ENCODE results near the gene UBE2I. TPM values are rescaled to one million over a fixed set of nuclear protein-coding genes. Genes with fewer than 3 reads are reported as not detected.

UBE2I gene
- total RNA-seq, 1 experiment from 2014 or later: 229 TPM

DNA sequence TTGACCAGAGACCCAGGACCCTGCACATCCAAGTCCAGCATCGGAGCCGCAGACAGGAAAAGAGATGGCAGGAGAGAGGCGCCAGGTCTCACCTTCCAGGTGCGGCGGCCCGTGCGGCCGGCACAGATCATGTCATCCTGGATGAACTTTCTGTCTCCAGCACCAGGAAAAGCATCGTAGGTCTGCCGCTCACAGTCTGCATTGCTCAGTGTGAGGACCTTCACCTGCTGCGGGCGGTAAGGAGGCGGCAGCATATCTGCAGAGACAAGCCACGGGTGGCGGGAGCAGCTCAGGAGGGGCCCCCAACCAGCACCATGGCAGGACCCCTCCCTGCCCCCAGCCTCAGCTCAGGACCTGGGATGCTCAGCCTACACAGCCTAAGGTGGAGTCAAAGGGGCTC, 35.6 kb upstream of the UBE2I start:
- TF ChIP-seq, protein P1, sequence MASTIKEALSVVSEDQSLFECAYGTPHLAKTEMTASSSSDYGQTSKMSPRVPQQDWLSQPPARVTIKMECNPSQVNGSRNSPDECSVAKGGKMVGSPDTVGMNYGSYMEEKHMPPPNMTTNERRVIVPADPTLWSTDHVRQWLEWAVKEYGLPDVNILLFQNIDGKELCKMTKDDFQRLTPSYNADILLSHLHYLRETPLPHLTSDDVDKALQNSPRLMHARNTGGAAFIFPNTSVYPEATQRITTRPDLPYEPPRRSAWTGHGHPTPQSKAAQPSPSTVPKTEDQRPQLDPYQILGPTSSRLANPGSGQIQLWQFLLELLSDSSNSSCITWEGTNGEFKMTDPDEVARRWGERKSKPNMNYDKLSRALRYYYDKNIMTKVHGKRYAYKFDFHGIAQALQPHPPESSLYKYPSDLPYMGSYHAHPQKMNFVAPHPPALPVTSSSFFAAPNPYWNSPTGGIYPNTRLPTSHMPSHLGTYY (CRISPR knock-in tag; IDR thresholded peaks at IDR 0.05): no peak
- TF ChIP-seq OVOL2 (CRISPR knock-in tag; IDR thresholded peaks at IDR 0.05; ENCODE audit: borderline replicate concordance): no peak
- no peak for TF ChIP-seq ZNF138 (CRISPR knock-in tag; conservative IDR thresholded peaks at IDR 0.05)
- TF ChIP-seq CREM (CRISPR knock-in tag; IDR thresholded peaks at IDR 0.05): no peak
- TF ChIP-seq, protein P2, sequence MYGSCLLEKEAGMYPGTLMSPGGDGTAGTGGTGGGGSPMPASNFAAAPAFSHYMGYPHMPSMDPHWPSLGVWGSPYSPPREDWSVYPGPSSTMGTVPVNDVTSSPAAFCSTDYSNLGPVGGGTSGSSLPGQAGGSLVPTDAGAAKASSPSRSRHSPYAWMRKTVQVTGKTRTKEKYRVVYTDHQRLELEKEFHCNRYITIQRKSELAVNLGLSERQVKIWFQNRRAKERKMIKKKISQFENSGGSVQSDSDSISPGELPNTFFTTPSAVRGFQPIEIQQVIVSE (CRISPR knock-in tag; IDR thresholded peaks at IDR 0.05; ENCODE audit: borderline replicate concordance): no peak
- no peak for TF ChIP-seq SMAD4 (CRISPR knock-in tag; IDR thresholded peaks at IDR 0.05)
- TF ChIP-seq, protein P3, sequence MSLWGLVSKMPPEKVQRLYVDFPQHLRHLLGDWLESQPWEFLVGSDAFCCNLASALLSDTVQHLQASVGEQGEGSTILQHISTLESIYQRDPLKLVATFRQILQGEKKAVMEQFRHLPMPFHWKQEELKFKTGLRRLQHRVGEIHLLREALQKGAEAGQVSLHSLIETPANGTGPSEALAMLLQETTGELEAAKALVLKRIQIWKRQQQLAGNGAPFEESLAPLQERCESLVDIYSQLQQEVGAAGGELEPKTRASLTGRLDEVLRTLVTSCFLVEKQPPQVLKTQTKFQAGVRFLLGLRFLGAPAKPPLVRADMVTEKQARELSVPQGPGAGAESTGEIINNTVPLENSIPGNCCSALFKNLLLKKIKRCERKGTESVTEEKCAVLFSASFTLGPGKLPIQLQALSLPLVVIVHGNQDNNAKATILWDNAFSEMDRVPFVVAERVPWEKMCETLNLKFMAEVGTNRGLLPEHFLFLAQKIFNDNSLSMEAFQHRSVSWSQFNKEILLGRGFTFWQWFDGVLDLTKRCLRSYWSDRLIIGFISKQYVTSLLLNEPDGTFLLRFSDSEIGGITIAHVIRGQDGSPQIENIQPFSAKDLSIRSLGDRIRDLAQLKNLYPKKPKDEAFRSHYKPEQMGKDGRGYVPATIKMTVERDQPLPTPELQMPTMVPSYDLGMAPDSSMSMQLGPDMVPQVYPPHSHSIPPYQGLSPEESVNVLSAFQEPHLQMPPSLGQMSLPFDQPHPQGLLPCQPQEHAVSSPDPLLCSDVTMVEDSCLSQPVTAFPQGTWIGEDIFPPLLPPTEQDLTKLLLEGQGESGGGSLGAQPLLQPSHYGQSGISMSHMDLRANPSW (CRISPR knock-in tag; conservative IDR thresholded peaks at IDR 0.05; ENCODE audit: low read depth): no peak
- TF ChIP-seq IRF2 (CRISPR knock-in tag; IDR thresholded peaks at IDR 0.05; ENCODE audit: borderline replicate concordance, low read depth): no peak
- no peak for TF ChIP-seq GRHL2 (CRISPR knock-in tag; IDR thresholded peaks at IDR 0.05; ENCODE audit: insufficient replicate concordance, severe bottlenecking)
- no peak for TF ChIP-seq NFE2L1 (CRISPR knock-in tag; IDR thresholded peaks at IDR 0.05)
- TF ChIP-seq, protein P4, sequence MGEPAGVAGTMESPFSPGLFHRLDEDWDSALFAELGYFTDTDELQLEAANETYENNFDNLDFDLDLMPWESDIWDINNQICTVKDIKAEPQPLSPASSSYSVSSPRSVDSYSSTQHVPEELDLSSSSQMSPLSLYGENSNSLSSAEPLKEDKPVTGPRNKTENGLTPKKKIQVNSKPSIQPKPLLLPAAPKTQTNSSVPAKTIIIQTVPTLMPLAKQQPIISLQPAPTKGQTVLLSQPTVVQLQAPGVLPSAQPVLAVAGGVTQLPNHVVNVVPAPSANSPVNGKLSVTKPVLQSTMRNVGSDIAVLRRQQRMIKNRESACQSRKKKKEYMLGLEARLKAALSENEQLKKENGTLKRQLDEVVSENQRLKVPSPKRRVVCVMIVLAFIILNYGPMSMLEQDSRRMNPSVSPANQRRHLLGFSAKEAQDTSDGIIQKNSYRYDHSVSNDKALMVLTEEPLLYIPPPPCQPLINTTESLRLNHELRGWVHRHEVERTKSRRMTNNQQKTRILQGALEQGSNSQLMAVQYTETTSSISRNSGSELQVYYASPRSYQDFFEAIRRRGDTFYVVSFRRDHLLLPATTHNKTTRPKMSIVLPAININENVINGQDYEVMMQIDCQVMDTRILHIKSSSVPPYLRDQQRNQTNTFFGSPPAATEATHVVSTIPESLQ (CRISPR knock-in tag; IDR thresholded peaks at IDR 0.05): no peak
- no peak for TF ChIP-seq EMX1 (CRISPR knock-in tag; IDR thresholded peaks at IDR 0.05)
- TF ChIP-seq ZBTB21 (CRISPR knock-in tag; IDR thresholded peaks at IDR 0.05; ENCODE audit: borderline replicate concordance): no peak
- TF ChIP-seq, protein P5, sequence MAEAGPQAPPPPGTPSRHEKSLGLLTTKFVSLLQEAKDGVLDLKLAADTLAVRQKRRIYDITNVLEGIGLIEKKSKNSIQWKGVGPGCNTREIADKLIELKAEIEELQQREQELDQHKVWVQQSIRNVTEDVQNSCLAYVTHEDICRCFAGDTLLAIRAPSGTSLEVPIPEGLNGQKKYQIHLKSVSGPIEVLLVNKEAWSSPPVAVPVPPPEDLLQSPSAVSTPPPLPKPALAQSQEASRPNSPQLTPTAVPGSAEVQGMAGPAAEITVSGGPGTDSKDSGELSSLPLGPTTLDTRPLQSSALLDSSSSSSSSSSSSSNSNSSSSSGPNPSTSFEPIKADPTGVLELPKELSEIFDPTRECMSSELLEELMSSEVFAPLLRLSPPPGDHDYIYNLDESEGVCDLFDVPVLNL (CRISPR knock-in tag; IDR thresholded peaks at IDR 0.05; ENCODE audit: borderline replicate concordance, low read depth): no peak
- Mint-ChIP-seq H3K36me3 (no peaks in the 10 kb centered on the region), H3K4me1 (peaks cover 5% of the 10 kb centered on the region), H3K9me3 (no peaks in the 10 kb centered on the region), H3K27me3 (ENCODE audit: low read depth) (no peaks in the 10 kb centered on the region), H3K27ac (no peak overlapping the region), H3K4me3 (no peak overlapping the region)
- no peak for ATAC-seq
- POLR2A ChIA-PET: no interaction called here
- no peak for DNase-seq (ENCODE audit: low spot score)
- CTCF ChIA-PET: no interaction called here

DNA sequence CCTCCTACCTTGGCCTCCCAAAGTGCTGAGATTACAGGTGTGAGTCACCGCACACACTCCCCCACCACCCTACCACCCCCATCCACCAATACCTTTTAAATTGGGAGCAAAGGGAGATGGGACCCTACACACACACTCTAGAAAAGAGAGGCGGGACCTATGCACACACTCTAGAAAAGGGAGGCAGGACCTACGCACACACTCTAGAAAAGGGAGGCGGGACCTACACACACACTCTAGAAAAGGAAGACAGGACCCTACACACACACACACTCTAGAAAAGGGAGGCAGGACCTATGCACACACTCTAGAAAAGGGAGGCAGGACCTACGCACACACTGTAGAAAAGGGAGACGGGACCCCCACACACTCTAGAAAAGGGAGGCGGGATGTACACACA, 34.7 kb upstream of the UBE2I start:
- Mint-ChIP-seq H3K36me3 (no peaks in the 10 kb centered on the region), H3K9me3 (no peaks in the 10 kb centered on the region), H3K27me3 (ENCODE audit: low read depth) (no peaks in the 10 kb centered on the region), H3K27ac (no peak overlapping the region), H3K4me1 (peaks cover 2% of the 10 kb centered on the region), H3K4me3 (no peak overlapping the region)
- no peak for DNase-seq (ENCODE audit: low spot score)
- ChIA-PET CTCF (no interaction called here), POLR2A (no interaction called here)
- no peak for ATAC-seq
- TF ChIP-seq, protein P6, sequence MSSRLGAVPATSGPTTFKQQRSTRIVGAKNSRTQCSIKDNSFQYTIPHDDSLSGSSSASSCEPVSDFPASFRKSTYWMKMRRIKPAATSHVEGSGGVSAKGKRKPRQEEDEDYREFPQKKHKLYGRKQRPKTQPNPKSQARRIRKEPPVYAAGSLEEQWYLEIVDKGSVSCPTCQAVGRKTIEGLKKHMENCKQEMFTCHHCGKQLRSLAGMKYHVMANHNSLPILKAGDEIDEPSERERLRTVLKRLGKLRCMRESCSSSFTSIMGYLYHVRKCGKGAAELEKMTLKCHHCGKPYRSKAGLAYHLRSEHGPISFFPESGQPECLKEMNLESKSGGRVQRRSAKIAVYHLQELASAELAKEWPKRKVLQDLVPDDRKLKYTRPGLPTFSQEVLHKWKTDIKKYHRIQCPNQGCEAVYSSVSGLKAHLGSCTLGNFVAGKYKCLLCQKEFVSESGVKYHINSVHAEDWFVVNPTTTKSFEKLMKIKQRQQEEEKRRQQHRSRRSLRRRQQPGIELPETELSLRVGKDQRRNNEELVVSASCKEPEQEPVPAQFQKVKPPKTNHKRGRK (CRISPR knock-in tag; IDR thresholded peaks at IDR 0.05; ENCODE audit: borderline replicate concordance): no peak
- no peak for TF ChIP-seq MYBL2 (CRISPR knock-in tag; IDR thresholded peaks at IDR 0.05)
- TF ChIP-seq, protein P7, sequence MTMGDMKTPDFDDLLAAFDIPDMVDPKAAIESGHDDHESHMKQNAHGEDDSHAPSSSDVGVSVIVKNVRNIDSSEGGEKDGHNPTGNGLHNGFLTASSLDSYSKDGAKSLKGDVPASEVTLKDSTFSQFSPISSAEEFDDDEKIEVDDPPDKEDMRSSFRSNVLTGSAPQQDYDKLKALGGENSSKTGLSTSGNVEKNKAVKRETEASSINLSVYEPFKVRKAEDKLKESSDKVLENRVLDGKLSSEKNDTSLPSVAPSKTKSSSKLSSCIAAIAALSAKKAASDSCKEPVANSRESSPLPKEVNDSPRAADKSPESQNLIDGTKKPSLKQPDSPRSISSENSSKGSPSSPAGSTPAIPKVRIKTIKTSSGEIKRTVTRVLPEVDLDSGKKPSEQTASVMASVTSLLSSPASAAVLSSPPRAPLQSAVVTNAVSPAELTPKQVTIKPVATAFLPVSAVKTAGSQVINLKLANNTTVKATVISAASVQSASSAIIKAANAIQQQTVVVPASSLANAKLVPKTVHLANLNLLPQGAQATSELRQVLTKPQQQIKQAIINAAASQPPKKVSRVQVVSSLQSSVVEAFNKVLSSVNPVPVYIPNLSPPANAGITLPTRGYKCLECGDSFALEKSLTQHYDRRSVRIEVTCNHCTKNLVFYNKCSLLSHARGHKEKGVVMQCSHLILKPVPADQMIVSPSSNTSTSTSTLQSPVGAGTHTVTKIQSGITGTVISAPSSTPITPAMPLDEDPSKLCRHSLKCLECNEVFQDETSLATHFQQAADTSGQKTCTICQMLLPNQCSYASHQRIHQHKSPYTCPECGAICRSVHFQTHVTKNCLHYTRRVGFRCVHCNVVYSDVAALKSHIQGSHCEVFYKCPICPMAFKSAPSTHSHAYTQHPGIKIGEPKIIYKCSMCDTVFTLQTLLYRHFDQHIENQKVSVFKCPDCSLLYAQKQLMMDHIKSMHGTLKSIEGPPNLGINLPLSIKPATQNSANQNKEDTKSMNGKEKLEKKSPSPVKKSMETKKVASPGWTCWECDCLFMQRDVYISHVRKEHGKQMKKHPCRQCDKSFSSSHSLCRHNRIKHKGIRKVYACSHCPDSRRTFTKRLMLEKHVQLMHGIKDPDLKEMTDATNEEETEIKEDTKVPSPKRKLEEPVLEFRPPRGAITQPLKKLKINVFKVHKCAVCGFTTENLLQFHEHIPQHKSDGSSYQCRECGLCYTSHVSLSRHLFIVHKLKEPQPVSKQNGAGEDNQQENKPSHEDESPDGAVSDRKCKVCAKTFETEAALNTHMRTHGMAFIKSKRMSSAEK (CRISPR knock-in tag; IDR thresholded peaks at IDR 0.05; ENCODE audit: borderline replicate concordance): no peak

All from WTC11 (cell line).